ENCODE data around the gene MSH2.
"Not testable (repeated sequence)": the region's sequence is repeated elsewhere in the genome, so short reads cannot be mapped to it uniquely, and the experiment has no call there.

The MSH2 gene

GRCh38 chr2:47405757-47406156 lies 2.8 kb downstream of the MSH2 start:
- H3K4me3 ChIP-seq (ENCODE audit: low read length) = no peak overlapping the region
- DNase-seq (ENCODE audit: low read depth, low spot score) = no peak

DNA sequence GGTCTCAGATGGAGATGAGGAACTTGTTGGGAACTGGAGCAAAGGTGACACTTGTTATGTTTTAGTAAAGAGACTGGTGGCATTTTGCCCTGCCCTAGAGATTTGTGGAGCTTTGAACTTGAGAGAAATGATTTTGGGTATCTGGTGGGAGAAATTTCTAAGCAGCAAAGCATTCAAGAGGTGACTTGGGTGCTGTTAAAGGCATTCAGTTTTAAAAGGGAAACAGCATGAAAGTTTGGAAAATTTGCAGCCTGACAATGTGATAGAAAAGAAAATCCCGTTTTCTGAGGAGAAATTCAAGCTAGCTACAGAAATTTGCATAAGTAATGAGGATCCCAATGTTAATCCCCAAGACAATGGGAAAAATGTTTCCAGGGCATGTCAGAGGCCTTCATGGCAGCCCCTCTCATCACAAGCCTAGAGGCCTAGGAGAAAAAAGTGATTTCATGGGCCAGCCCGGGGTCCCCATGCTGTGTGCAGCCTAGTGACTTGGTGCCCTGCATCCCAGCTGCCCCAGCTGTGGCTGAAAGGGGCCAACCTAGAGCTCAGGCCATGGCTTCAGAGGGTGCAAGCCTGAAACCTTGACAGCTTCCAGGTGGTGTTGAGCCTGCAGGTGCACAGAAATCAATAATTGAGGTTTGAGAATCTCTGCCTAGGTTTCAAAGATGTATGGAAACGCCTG lies 3.8 kb downstream of the MSH2 start:
- H3K4me3 ChIP-seq (ENCODE audit: low read length); DNase-seq (ENCODE audit: low read depth, low spot score): not testable (repeated sequence)

GRCh38 chr2:47407976-47408375 lies 5.0 kb downstream of the MSH2 start:
- DNase-seq (ENCODE audit: low read depth, low spot score); H3K4me3 ChIP-seq (ENCODE audit: low read length): not testable (repeated sequence)

GRCh38 chr2:47414682-47415458 lies 11.9 kb downstream of the MSH2 start:
- DNase-seq (ENCODE audit: low read depth, low spot score) = no peak
- H3K4me3 ChIP-seq (ENCODE audit: low read length) = no peak overlapping the region

DNA sequence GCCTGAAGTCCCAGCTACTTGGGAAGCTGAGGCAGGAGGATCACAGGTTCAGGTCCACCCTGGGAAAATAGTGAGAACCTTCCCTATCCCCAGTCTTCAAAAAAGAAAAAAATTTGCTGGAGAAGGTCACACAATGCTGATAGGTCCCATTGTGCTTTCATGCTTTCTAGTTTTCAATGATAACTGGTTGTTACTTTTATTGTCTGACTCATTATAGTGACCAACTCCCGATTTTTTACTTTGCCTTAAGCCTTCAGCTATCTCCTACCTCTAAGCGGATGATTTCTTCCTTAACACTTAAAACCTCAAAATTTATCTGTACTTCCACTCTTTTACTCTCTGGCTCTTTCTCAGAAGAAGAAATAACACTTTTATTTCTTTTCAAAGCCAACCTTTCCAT lies 17.3 kb downstream of the MSH2 start:
- DNase-seq (ENCODE audit: low read depth, low spot score) = no peak
- H3K4me3 ChIP-seq (ENCODE audit: low read length) = no peak overlapping the region

DNA sequence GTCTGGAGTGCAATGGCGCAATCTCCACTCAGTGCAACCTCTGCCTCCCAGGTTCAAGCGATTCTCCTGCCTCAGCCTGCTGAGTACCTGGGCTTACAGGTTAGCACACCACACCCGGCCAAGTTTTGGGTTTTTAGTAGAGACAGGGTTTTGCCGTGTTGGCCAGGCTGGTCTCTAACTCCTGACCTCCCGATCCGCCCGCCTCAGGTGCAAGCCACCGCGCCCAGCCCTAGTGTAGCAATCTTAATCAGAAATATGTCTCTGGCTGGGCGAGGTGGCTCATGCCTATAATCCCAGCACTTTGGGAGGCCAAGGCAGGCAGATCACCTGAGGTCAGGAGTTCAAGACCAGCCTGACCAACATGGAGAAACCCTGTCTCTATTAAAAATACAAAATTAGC lies 17.7 kb downstream of the MSH2 start:
- DNase-seq (ENCODE audit: low read depth, low spot score); H3K4me3 ChIP-seq (ENCODE audit: low read length): not testable (repeated sequence)

DNA sequence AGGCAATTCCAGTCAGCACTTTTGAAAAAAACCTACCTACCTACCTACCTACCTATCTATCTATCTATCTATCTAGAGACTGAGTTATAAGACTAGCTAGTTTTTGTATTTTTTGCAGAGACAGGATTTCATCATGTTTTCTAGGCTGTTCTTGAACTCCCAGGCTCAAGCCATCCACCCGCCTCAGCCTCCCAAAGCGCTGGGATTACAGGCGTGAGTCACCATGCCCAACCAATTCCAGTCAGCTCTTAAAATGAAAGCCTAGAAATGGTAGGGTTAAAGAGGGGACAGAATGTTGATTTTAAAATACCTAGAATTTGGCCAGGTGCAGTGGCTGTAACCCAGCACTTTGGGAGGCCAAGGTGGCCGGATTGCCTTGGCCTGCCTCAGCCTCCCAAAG lies 19.1 kb downstream of the MSH2 start:
- no peak overlapping the region for H3K4me3 ChIP-seq (ENCODE audit: low read length)
- no peak for DNase-seq (ENCODE audit: low read depth, low spot score)

GRCh38 chr2:47422560-47422959 lies 19.6 kb downstream of the MSH2 start:
- H3K4me3 ChIP-seq (ENCODE audit: low read length) = no peak overlapping the region
- no peak for DNase-seq (ENCODE audit: low read depth, low spot score)

- H3K4me3 ChIP-seq (ENCODE audit: low read length) = no peak overlapping the region
- no peak for DNase-seq (ENCODE audit: low read depth, low spot score)
These were observed 23.8 kb downstream of the MSH2 start for GRCh38 chr2:47426786-47427185.

DNA sequence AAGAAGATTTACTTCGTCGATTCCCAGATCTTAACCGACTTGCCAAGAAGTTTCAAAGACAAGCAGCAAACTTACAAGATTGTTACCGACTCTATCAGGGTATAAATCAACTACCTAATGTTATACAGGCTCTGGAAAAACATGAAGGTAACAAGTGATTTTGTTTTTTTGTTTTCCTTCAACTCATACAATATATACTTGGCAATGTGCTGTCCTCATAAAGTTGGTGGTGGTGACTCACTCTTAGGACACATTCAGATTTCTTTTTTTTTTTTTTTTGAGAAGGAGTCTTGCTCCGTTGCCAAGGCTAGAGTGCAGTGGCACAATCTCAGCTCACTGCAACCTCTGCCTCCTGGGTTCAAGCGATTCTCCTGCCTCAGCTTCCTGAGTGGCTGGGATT lies 26.8 kb downstream of the MSH2 start:
- DNase-seq (ENCODE audit: low read depth, low spot score) = no peak

GRCh38 chr2:47433006-47433405 lies 30.1 kb downstream of the MSH2 start:
- DNase-seq (ENCODE audit: low read depth, low spot score); H3K4me3 ChIP-seq (ENCODE audit: low read length): not testable (repeated sequence)

More for the DNA sequence above, 26.8 kb downstream of the MSH2 start:
- H3K4me3 ChIP-seq (ENCODE audit: low read length) = no peak overlapping the region

DNA sequence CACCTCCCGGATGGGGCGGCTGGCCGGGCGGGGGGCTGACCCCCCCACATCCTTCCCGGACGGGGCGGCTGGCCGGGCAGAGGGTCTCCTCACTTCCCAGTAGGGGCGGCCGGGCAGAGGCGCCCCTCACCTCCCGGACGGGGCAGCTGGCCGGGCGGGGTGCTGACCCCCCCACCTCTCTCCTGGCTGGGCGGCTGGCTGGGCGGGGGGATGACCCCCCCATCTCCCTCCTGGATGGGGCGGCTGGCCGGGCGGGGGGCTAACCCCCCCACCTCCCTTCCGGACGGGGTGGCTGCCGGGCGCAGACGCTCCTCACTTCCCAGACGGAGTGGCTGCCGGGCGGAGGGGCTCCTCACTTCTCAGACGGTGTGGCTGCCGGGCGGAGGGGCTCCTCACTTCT lies 30.5 kb downstream of the MSH2 start:
- not testable (repeated sequence) for H3K4me3 ChIP-seq (ENCODE audit: low read length); DNase-seq (ENCODE audit: low read depth, low spot score)

- no peak for DNase-seq (ENCODE audit: low read depth, low spot score)
- H3K4me3 ChIP-seq (ENCODE audit: low read length) = no peak overlapping the region
These were observed 34.3 kb downstream of the MSH2 start for GRCh38 chr2:47437287-47437686.

GRCh38 chr2:47438106-47438505 lies 35.1 kb downstream of the MSH2 start:
- no peak overlapping the region for H3K4me3 ChIP-seq (ENCODE audit: low read length)
- no peak for DNase-seq (ENCODE audit: low read depth, low spot score)

DNA sequence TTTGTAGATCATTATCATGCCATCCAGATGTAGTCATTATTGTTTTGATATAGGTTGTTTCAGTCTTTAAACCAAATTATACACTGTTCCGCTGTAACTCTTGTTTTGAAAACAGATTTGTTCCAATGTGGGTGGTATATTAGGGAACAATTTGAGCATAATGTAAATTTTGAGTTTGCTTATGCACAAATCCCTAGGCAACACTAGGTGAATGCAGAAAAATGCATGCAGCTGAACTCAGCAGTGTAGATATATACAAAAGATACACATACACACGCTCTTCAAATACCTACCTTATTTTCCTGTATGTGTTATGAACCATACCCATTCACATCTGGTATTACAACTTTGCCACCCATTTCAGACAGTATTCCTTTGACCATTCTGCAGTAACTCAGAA lies 35.8 kb downstream of the MSH2 start:
- H3K4me3 ChIP-seq (ENCODE audit: low read length) = no peak overlapping the region
- no peak for DNase-seq (ENCODE audit: low read depth, low spot score)

GRCh38 chr2:47451790-47452189 lies 48.8 kb downstream of the MSH2 start:
- H3K4me3 ChIP-seq (ENCODE audit: low read length) = no peak overlapping the region
- no peak for DNase-seq (ENCODE audit: low read depth, low spot score)

GRCh38 chr2:47452761-47453160 lies 49.8 kb downstream of the MSH2 start:
- no peak overlapping the region for H3K4me3 ChIP-seq (ENCODE audit: low read length)
- no peak for DNase-seq (ENCODE audit: low read depth, low spot score)

GRCh38 chr2:47454818-47455217 lies 51.9 kb downstream of the MSH2 start:
- not testable (repeated sequence) for DNase-seq (ENCODE audit: low read depth, low spot score); H3K4me3 ChIP-seq (ENCODE audit: low read length)

DNA sequence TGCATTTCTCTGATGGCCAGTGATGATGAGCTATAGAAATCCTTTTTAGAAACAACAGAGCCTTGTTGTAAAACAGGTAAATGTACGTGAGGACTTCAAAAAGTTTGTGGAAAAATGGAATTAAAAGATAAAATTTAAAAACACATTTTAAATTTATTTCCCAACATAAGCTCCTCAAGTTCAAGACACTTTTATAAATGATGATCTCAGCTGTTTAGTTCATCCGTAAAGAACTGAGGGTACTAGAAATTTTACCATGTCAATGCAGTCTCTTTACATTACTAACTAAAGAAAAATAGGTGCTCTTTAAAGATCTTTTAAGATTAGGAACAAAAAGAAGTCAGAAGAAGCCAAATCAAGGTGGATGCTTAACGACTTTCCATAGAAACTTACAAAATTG lies 52.5 kb downstream of the MSH2 start:
- no peak overlapping the region for H3K4me3 ChIP-seq (ENCODE audit: low read length)
- DNase-seq (ENCODE audit: low read depth, low spot score) = no peak

DNA sequence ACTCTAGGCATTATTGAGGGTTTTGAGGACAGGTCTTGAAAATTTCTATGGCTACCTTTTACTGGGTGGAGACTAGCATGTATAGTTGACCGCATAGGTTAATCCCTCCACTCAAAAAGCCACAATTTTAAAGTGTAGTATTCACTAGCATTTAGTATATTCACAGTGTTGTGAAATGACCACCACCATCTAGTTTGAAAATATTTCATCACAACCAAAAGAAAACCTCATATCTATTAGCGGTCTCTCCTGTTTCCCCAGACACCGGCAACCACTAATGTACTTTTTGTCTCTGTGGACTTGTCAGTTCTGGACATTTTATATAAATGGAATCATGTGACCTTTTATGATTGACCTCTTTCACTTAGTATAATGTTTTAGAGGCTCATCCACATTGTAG lies 53.9 kb downstream of the MSH2 start:
- no peak overlapping the region for H3K4me3 ChIP-seq (ENCODE audit: low read length)
- DNase-seq (ENCODE audit: low read depth, low spot score) = no peak

GRCh38 chr2:47457268-47457667 lies 54.3 kb downstream of the MSH2 start:
- H3K4me3 ChIP-seq (ENCODE audit: low read length) = no peak overlapping the region
- no peak for DNase-seq (ENCODE audit: low read depth, low spot score)
